Epidermal melanocyte (primary cell): ENCODE results near the gene DDX52.
"Not testable (repeated sequence)": the region's sequence is repeated elsewhere in the genome, so short reads cannot be mapped to it uniquely, and the experiment has no call there.

Experiments
- DNase-seq: peaks from one replicate; pipeline ENCODE4 v3.0.0; 2011; ENCODE audit warnings: low spot score; ENCODE audit not compliant: insufficient read length

DDX52 gene

GRCh38 chr17:37650419-37651003 is 7.3 kb upstream of the DDX52 start:
- peak; percentile 24 for DNase-seq

- peak; percentile 17 for DNase-seq
Observed at GRCh38 chr17:37648555-37648954, 5.3 kb upstream of the DDX52 start.

- DNase-seq: no peak
Observed at GRCh38 chr17:37647856-37648255, 4.6 kb upstream of the DDX52 start.

- no peak for DNase-seq
Observed at GRCh38 chr17:37643869-37644268, 623 bp upstream of the DDX52 start.

GRCh38 chr17:37642681-37643080 is 565 bp downstream of the DDX52 start:
- no peak for DNase-seq

GRCh38 chr17:37640015-37640414 is 3.2 kb downstream of the DDX52 start:
- no peak for DNase-seq

GRCh38 chr17:37637956-37638355 is 5.3 kb downstream of the DDX52 start:
- DNase-seq: no peak

- not testable (repeated sequence) for DNase-seq
Observed at GRCh38 chr17:37616430-37616829, 26.8 kb downstream of the DDX52 start.

- no peak for DNase-seq
Observed at GRCh38 chr17:37614823-37615222, 28.4 kb downstream of the DDX52 start.

- DNase-seq: no peak
Observed at GRCh38 chr17:37614391-37614790, 28.9 kb downstream of the DDX52 start.

GRCh38 chr17:37610971-37611370 is 32.3 kb downstream of the DDX52 start:
- DNase-seq: no peak

- not testable (repeated sequence) for DNase-seq
Observed at GRCh38 chr17:37610041-37610420, 33.2 kb downstream of the DDX52 start.

GRCh38 chr17:37609170-37610040 is 33.8 kb downstream of the DDX52 start, which contains the start of gene SYNRG:
Gene SYNRG, minus strand, starts transcription at chr17:37609418. Its CDS starts 63 bp downstream, at chr17:37609355.
- peak; percentile 97 for DNase-seq

GRCh38 chr17:37608351-37609169 is 34.7 kb downstream of the DDX52 start:
- DNase-seq: no peak

GRCh38 chr17:37607637-37608331 is 35.5 kb downstream of the DDX52 start:
- no peak for DNase-seq

- DNase-seq: no peak
Observed at GRCh38 chr17:37605813-37606505, 37.3 kb downstream of the DDX52 start.

GRCh38 chr17:37605081-37605480 is 38.2 kb downstream of the DDX52 start:
- no peak for DNase-seq

GRCh38 chr17:37604556-37604955 is 38.7 kb downstream of the DDX52 start:
- no peak for DNase-seq

- no peak for DNase-seq
Observed at GRCh38 chr17:37598145-37598544, 45.1 kb downstream of the DDX52 start.

- no peak for DNase-seq
Observed at GRCh38 chr17:37592291-37592690, 51.0 kb downstream of the DDX52 start.

- DNase-seq: no peak
Observed at GRCh38 chr17:37585066-37585465, 58.2 kb downstream of the DDX52 start.
